H1 (cell line): ENCODE data around the gene CROCC2. TPM values are rescaled to one million over a fixed set of nuclear protein-coding genes. Genes with fewer than 3 reads are reported as not detected.

ENCODE experiments used
- CTCF ChIA-PET: fragments of 300-600 bp; sonication (Branson Sonifier 250); formaldehyde crosslinking; loops from one replicate; lab custom pipeline; 2021; ENCODE audit not compliant: partially characterized antibody; lab: Charles Lee
- POLR2A ChIA-PET: fragments of 300-600 bp; sonication (Branson Sonifier 250); formaldehyde crosslinking; loops from one replicate; lab custom pipeline; 2021; ENCODE audit warnings: inconsistent platforms; ENCODE audit not compliant: partially characterized antibody; lab: Charles Lee
- DNase-seq, 2 experiments: peaks; one replicate each; pipeline versions ENCODE4 v3.0.0 to v3.0.0-alpha.2; 2010 to 2022; ENCODE audit warnings: low spot score in 2 of 2, low read depth in 1 of 2, mixed read lengths in 1 of 2
- FAIRE-seq: peaks from 2 replicates; lab custom pipeline; 2011; peaks lifted over from hg19 to GRCh38; lab: Jason Lieb, UNC
- H2AFZ ChIP-seq: 2 replicates; pipeline ENCODE4 v1.8.1; 2012; ENCODE audit warnings: low read length, inconsistent platforms
- H2AK5ac ChIP-seq: 2 replicates; pipeline ENCODE4 v1.6.1; 2013; ENCODE audit warnings: low read depth, low read length
- H2BK120ac ChIP-seq: replicated peaks from 2 replicates; pipeline ENCODE3; 2013; ENCODE audit warnings: low read depth, low read length, inconsistent platforms
- H2BK12ac ChIP-seq: 2 replicates; pipeline ENCODE4 v1.6.1; 2013; ENCODE audit warnings: low read depth, low read length
- H2BK15ac ChIP-seq: 2 replicates; pipeline ENCODE4 v1.6.1; 2013; ENCODE audit warnings: low read length
- H2BK20ac ChIP-seq: 2 replicates; pipeline ENCODE4 v1.6.1; 2013; ENCODE audit warnings: low read length
- H2BK5ac ChIP-seq: 2 replicates; pipeline ENCODE4 v1.6.1; 2013; ENCODE audit warnings: low read depth, low read length
- H3K14ac ChIP-seq: 2 replicates; pipeline ENCODE4 v1.6.1; 2013; ENCODE audit warnings: inconsistent platforms; ENCODE audit not compliant: insufficient read length
- H3K18ac ChIP-seq: 2 replicates; pipeline ENCODE4 v1.6.1; 2013; ENCODE audit warnings: low read length; ENCODE audit errors: extremely low read depth
- H3K23ac ChIP-seq: 2 replicates; pipeline ENCODE4 v1.6.1; 2013; ENCODE audit warnings: inconsistent platforms; ENCODE audit not compliant: insufficient read length
- H3K23me2 ChIP-seq: 2 replicates; pipeline ENCODE4 v1.6.1; 2013; ENCODE audit warnings: low read depth, low read length
- H3K27ac ChIP-seq: 2 replicates; pipeline ENCODE4 v1.6.1; 2011; ENCODE audit warnings: low read depth, low read length, inconsistent platforms
- H3K27me3 ChIP-seq, 4 experiments: replicated peaks in 1 of 4; 1 replicate in 1 of 4; 2 replicates in 3 of 4; pipeline versions ENCODE4 v1.6.1 to v1.8.1; 2011 to 2013; ENCODE audit warnings: low read length in 3 of 4, mild to moderate bottlenecking in 3 of 4, inconsistent platforms in 2 of 4, mixed read lengths in 2 of 4, moderate library complexity in 1 of 4; ENCODE audit not compliant: control insufficient read depth in 3 of 4, insufficient read depth in 3 of 4; ENCODE audit errors: extremely low read depth in 1 of 4
- H3K36me3 ChIP-seq, 4 experiments: 2 replicates each; pipeline versions ENCODE4 v1.6.1 to v1.8.1; 2011 to 2013; ENCODE audit warnings: mild to moderate bottlenecking in 4 of 4, low read length in 3 of 4, moderate library complexity in 2 of 4, control low read depth in 1 of 4, inconsistent platforms in 1 of 4; ENCODE audit not compliant: insufficient read depth in 4 of 4, control insufficient read depth in 2 of 4
- H3K4ac ChIP-seq: replicated peaks from 2 replicates; pipeline ENCODE3; 2013; ENCODE audit warnings: low read length, low read depth, mixed read lengths, inconsistent platforms; ENCODE audit not compliant: insufficient read length
- H3K4me1 ChIP-seq, 4 experiments: replicated peaks in 1 of 4; 1 replicate in 1 of 4; 2 replicates in 3 of 4; pipeline versions ENCODE4 v1.6.1 to v1.8.1; 2011 to 2013; ENCODE audit warnings: low read length in 3 of 4, inconsistent platforms in 2 of 4, mixed read lengths in 1 of 4; ENCODE audit not compliant: insufficient read depth in 4 of 4, control insufficient read depth in 3 of 4
- H3K4me2 ChIP-seq, 2 experiments: 2 replicates each; pipeline versions ENCODE4 v1.6.1 to v1.8.1; 2011 to 2013; ENCODE audit warnings: low read depth in 2 of 2, low read length in 2 of 2, control low read depth in 1 of 2, inconsistent platforms in 1 of 2, mild to moderate bottlenecking in 1 of 2; ENCODE audit not compliant: insufficient read depth in 1 of 2
- H3K4me3 ChIP-seq, 4 experiments: fragments of 200-600, 300-600 bp in 1 of 4; sonication (generic), shearing (Covaris generic), sonication (Bioruptor Twin) in 1 of 4; 2 replicates each; pipeline versions ENCODE4 v1.5.1 to v1.8.1; 2011 to 2016; ENCODE audit warnings: low read length in 4 of 4, low read depth in 3 of 4, control low read depth in 2 of 4, inconsistent platforms in 2 of 4, mild to moderate bottlenecking in 2 of 4, mixed read lengths in 1 of 4, moderate library complexity in 1 of 4; ENCODE audit not compliant: insufficient read depth in 2 of 4; ENCODE audit errors: extremely low read depth in 1 of 4
- H3K56ac ChIP-seq: replicated peaks from 2 replicates; pipeline ENCODE3; 2013; ENCODE audit warnings: low read depth, mild to moderate bottlenecking, mixed read lengths, low read length, inconsistent platforms; ENCODE audit not compliant: insufficient read length
- H3K79me1 ChIP-seq: 2 replicates; pipeline ENCODE4 v1.6.1; 2013; ENCODE audit warnings: low read depth, low read length, control low read depth
- H3K79me2 ChIP-seq, 2 experiments: 2 replicates each; pipeline versions ENCODE4 v1.6.1 to v1.8.1; 2012 to 2013; ENCODE audit warnings: low read length in 2 of 2, mild to moderate bottlenecking in 2 of 2, inconsistent platforms in 1 of 2; ENCODE audit not compliant: insufficient read depth in 2 of 2, control insufficient read depth in 1 of 2
- H3K9ac ChIP-seq, 4 experiments: replicated peaks in 1 of 4; 1 replicate in 1 of 4; 2 replicates in 3 of 4; pipeline versions ENCODE4 v1.6.1 to v1.8.1; 2011 to 2013; ENCODE audit warnings: low read depth in 3 of 4, low read length in 3 of 4, control low read depth in 2 of 4, mild to moderate bottlenecking in 2 of 4, moderate library complexity in 2 of 4, inconsistent platforms in 1 of 4; ENCODE audit errors: extremely low read depth in 1 of 4
- H3K9me3 ChIP-seq, 2 experiments: 2 replicates each; pipeline versions ENCODE4 v1.6.1 to v1.8.1; 2012 to 2013; ENCODE audit warnings: mild to moderate bottlenecking in 2 of 2, moderate library complexity in 2 of 2, control low read depth in 1 of 2, inconsistent platforms in 1 of 2, low read depth in 1 of 2, low read length in 1 of 2, mixed read lengths in 1 of 2; ENCODE audit not compliant: insufficient read depth in 2 of 2
- H4K20me1 ChIP-seq, 2 experiments: replicated peaks in 1 of 2; 2 replicates each; pipeline versions ENCODE3 to v1.8.1; 2011 to 2013; ENCODE audit warnings: inconsistent platforms in 2 of 2, low read length in 2 of 2, mild to moderate bottlenecking in 1 of 2; ENCODE audit not compliant: insufficient read depth in 2 of 2, control insufficient read depth in 1 of 2
- H4K5ac ChIP-seq: 2 replicates; pipeline ENCODE4 v1.6.1; 2013; ENCODE audit warnings: low read length, low read depth, mixed read lengths, inconsistent platforms; ENCODE audit not compliant: insufficient read length
- H4K8ac ChIP-seq: 2 replicates; pipeline ENCODE4 v1.8.0; 2013; ENCODE audit warnings: mild to moderate bottlenecking, moderate library complexity, low read length, inconsistent platforms; ENCODE audit not compliant: insufficient read depth; ENCODE audit errors: extremely low read depth
- H4K91ac ChIP-seq: replicated peaks from 2 replicates; pipeline ENCODE3; 2013; ENCODE audit warnings: low read length, mixed read lengths, inconsistent platforms; ENCODE audit not compliant: insufficient read length
- NANOG ChIP-seq: IDR thresholded peaks from 2 replicates; pipeline ENCODE4 v1.6.1; 2011; ENCODE audit warnings: low read length, low read depth, mild to moderate bottlenecking, inconsistent platforms; ENCODE audit not compliant: insufficient read depth, poor library complexity, severe bottlenecking
- WGBS, 2 experiments: shearing (Covaris generic) in 1 of 2; methylation state at CpG; one replicate each; pipeline versions ENCODE4 v1.1.6 to v1.1.7; 2013 to 2015; ENCODE audit warnings: low lambda C conversion rate in 2 of 2, mixed read lengths in 2 of 2, inconsistent platforms in 1 of 2, low coverage in 1 of 2, missing lambda C conversion rate in 1 of 2; ENCODE audit not compliant: insufficient replicate concordance in 2 of 2, insufficient coverage in 1 of 2, insufficient read length in 1 of 2; ENCODE audit errors: extremely low coverage in 1 of 2, missing lambda C conversion rate in 1 of 2; 5-methylcytosine and 5-hydroxymethylcytosine counted together
- polyA plus RNA-seq, 7 experiments: library from polyadenylated mRNA; depleted of rRNA in 3 of 7; stranded (reverse) in 5 of 7; unstranded in 2 of 7; fragments of >200 nt in 5 of 7; fragments of 200-250 nt in 2 of 7; gene quantifications; 1 replicate in 5 of 7; 2 replicates in 1 of 7; 4 replicates in 1 of 7; pipeline versions ENCODE4 v1.2.1 to v1.2.3, GENCODE V29; 2011 to 2013; ENCODE audit warnings: missing spikeins in 2 of 7, mixed read lengths in 2 of 7
- total RNA-seq: library from RNA; stranded (reverse); fragmentation: NEBNext Ultra II Directional; extraction: Animal tissue kit (Norgen Biotek cat#: 25700); gene quantifications from 2 replicates; pipeline ENCODE4 v1.2.1, GENCODE V29; 2021

CROCC2 gene
- total and polyA plus RNA-seq, 2 of the 8 experiments (the other 6 are each of a cell fraction or from before 2014, with no cell fraction given), result not detected

- H3K18ac ChIP-seq, result no peak overlapping the region
- no peak overlapping the region for H2BK15ac ChIP-seq
- DNase-seq (no peak), FAIRE-seq (no peak)
- no peak overlapping the region for H4K91ac ChIP-seq
- H3K9ac ChIP-seq, result no peak overlapping the region
- no peaks in the 10 kb centered on the region for H3K79me2 ChIP-seq
- H4K8ac ChIP-seq, result 0 out of 2 replicates have a peak overlapping the region, but pooled peaks have one; percentile 25
- H2BK120ac ChIP-seq, result no peak overlapping the region
- no peak overlapping the region for H3K14ac ChIP-seq
- H3K23ac ChIP-seq, result no peak overlapping the region
- no peak overlapping the region for H2BK20ac ChIP-seq
- H4K5ac ChIP-seq, result no peak overlapping the region
- no peaks in the 10 kb centered on the region for H3K4me1 ChIP-seq
- H3K4me3 ChIP-seq, result no peak overlapping the region
- H2AFZ ChIP-seq, result no peak overlapping the region
- H3K23me2 ChIP-seq, result no peaks in the 10 kb centered on the region
- POLR2A ChIA-PET, result no interaction called here
- no peak overlapping the region for H3K4ac ChIP-seq
- H3K4me2 ChIP-seq, result no peak overlapping the region
- no peaks in the 10 kb centered on the region for H3K79me1 ChIP-seq
- H3K36me3 ChIP-seq, result no peaks in the 10 kb centered on the region
- no peaks in the 10 kb centered on the region for H4K20me1 ChIP-seq
- no peaks in the 10 kb centered on the region for H3K27me3 ChIP-seq
- H2BK5ac ChIP-seq, result no peak overlapping the region
- 82% methylated on average over 12 of the region's 13 CpGs; no CpG with 5 or more reads in 1 of the 2 experiments for WGBS, 2 experiments
- no peak overlapping the region for H3K27ac ChIP-seq
- no peak for TF ChIP-seq NANOG
- TF ChIP-seq, all 59 proteins: peak for 0
- H2AK5ac ChIP-seq, result no peak overlapping the region
- no peak overlapping the region for H2BK12ac ChIP-seq
- H3K9me3 ChIP-seq, result peaks cover 0 to 3% of the 10 kb centered on the region in 2 experiments; a peak in 1 of 4 replicates
- no peak overlapping the region for H3K56ac ChIP-seq
- CTCF ChIA-PET, result interaction anchor here (0.7 to 0.9 kb wide), 2 partner anchors 8 to 44 kb away, joined by 3 read pairs; no protein-coding TSS in a partner anchor
Observed at GRCh38 chr2:240905176-240905781, 857 bp upstream of the CROCC2 start.
